ENCODE data around the gene RET.

The RET gene

GRCh38 chr10:43172645-43173044 is 95.8 kb downstream of the RET start:
- no peak for DNase-seq (ENCODE audit: low read depth)

- DNase-seq (ENCODE audit: low read depth): no peak
Measured at GRCh38 chr10:43173120-43173519, 96.3 kb downstream of the RET start.

DNA sequence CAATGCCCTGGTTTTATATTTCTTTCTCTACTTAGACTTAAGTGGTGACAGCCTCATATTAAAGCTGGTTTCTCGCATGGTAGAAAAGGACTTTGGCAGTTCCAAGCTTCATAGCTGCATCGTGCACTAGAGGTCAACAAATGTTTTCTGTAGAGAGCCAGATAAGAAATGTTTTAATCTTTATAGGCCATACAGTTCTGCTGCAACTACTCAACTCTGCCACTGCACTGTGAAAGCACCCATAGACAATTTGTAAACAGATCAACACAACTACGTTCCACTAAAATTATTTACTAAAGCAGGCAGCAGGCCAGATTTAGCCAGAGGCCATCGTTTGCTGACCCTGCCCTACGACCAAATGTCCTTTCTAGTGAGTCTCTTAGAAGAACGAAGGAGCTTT is 98.1 kb downstream of the RET start:
- DNase-seq (ENCODE audit: low read depth): no peak

- no peak for DNase-seq (ENCODE audit: low read depth)
Measured at GRCh38 chr10:43176271-43176670, 99.4 kb downstream of the RET start.

GRCh38 chr10:43177595-43177994 is 100.7 kb downstream of the RET start:
- DNase-seq (ENCODE audit: low read depth): no peak
